Superior temporal gyrus (tissue), 1 donor: ENCODE data around the gene CHD3.
A peak's percentile ranks its signal among the peaks of the same experiment; 100 is the strongest.
"Not testable (repeated sequence)": the region's sequence is repeated elsewhere in the genome, so short reads cannot be mapped to it uniquely, and the experiment has no call there.

Experiments used
- DNase-seq: peaks from one replicate; pipeline ENCODE4 v3.0.0-alpha.2; 2016; ENCODE audit errors: extremely low spot score

CHD3 gene

DNA sequence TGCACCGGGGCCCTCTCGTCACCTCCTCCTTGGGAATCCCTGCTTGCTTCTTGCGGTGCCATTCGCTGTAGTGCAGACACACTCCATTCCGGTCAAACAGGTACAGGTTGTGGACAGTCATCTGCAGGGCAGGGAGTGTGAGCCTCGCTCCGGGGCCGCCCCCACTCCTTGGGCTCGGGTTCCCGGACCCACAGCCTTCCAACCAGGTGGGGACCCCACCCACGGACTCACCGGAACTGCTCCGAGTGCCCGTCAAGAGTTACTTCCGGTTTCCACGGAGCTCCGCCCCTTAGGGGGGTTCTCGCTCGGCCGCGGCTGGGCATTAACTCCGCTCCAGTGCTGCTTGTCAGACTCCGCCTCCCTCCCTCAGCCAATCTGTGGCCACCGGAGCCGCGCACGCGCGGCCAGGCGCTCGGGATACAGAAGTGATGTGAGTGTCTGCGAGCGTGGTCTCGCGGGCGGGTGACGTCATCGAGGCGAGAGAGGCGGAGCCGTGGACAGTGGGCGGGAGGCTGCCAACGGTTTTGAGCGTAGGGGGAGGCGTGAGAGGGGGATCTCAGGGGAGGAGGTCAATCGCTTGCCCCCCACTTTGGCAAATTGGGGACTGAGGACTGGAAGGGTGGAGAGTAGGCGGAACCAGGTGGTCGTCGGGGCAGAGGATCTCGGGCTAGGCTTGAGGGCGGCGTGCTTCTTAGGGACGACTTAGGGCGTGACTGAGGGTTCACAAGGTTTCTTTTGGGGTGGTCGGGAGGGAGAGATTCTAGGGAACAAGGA, 43.3 kb downstream of the CHD3 start, which contains the start of the genes CNTROB and TRAPPC1:
Gene CNTROB (plus strand): TSS at position 498 of the 774 bp plus-strand sequence. CDS start 874 bp downstream, outside the sequence.
Gene TRAPPC1 (minus strand): TSS at position 238 of the 774 bp plus-strand sequence. CDS start 117 bp downstream, at position 121.
- peak; percentile 99 for DNase-seq

GRCh38 chr17:7932483-7932891, 43.9 kb downstream of the CHD3 start:
- DNase-seq: no peak

DNA sequence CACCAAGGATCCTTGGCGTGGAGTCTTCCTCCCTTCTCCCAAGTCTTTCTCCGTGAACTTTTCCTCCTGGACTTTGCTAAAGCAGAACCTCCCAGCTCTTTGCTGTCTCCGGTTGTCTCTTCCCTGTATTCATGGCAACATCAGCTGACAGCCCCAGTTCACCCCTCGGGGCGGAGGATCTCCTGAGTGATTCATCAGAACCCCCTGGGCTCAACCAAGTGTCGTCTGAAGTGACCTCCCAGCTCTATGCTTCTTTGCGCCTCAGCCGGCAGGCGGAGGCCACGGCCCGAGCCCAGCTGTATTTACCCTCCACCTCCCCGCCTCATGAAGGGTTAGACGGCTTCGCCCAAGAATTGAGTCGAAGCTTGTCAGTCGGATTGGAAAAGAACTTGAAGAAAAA, 44.4 kb downstream of the CHD3 start:
- no peak for DNase-seq

DNA sequence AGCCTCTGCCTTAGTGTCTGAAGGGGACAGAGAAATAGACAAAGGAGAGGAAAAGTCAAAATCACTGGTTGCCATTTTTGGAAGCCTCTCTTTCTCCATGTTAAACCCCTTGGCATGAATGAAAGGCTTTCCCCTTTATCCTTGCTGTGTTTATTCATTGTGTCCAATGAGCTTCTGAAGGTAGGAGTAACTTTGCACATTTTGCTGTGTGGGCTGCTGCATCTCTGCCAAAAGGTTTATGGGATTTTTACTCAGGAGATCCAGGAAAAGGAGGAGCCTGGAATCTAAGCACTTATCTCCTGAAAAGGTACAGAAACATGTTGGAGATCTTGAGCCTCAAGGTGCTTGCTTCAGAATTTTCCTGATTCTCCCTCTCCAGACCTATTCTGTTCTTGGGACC, 47.3 kb downstream of the CHD3 start:
- peak; percentile 46 for DNase-seq

DNA sequence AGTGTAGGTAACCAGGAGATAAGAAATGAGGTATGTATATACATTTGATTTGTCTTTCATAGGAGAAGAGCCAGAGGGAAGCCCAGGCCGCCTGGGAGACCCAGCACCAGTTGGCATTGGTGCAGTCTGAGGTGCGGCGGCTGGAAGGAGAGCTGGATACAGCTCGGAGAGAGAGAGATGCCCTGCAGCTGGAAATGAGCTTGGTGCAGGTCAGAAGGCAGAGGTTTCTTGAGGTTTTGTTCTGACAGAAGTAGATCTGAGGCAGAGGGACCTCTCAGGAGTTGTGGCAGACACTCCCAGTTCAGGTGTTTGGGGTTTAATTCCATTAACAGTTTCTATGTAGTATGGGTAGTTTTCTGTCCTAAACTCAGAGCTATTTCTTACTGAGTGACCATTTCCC, 51.4 kb downstream of the CHD3 start:
- no peak for DNase-seq

- DNase-seq: no peak
Observed at GRCh38 chr17:7940743-7941142, 52.2 kb downstream of the CHD3 start.

- no peak for DNase-seq
Observed at GRCh38 chr17:7943291-7943690, 54.7 kb downstream of the CHD3 start.

- no peak for DNase-seq
Observed at GRCh38 chr17:7944326-7944725, 55.7 kb downstream of the CHD3 start.

- DNase-seq: no peak
Observed at GRCh38 chr17:7945651-7946050, 57.1 kb downstream of the CHD3 start.

DNA sequence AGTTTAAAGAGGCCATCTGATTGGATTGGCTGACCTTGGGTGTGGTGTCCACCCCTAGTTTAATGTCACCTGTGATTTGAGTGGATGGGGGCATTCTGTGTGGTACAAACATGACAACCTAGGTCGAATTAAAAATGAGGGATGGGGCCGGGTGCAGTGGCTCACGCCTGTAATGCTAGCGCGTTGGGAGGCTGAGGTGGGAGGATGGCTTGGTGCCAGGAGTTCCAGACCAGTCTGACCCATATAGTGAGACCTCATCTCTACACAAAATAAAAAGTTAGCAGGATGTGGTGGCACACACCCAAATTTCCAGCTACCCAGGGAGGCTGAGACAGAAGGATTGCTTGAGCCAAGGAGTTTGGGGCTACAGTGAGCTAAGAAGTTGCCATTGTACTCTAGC, 57.9 kb downstream of the CHD3 start:
- no peak for DNase-seq

- DNase-seq: no peak
Observed at GRCh38 chr17:7947651-7948050, 59.1 kb downstream of the CHD3 start.

- DNase-seq: no peak
Observed at GRCh38 chr17:7950578-7950977, 62.0 kb downstream of the CHD3 start.

DNA sequence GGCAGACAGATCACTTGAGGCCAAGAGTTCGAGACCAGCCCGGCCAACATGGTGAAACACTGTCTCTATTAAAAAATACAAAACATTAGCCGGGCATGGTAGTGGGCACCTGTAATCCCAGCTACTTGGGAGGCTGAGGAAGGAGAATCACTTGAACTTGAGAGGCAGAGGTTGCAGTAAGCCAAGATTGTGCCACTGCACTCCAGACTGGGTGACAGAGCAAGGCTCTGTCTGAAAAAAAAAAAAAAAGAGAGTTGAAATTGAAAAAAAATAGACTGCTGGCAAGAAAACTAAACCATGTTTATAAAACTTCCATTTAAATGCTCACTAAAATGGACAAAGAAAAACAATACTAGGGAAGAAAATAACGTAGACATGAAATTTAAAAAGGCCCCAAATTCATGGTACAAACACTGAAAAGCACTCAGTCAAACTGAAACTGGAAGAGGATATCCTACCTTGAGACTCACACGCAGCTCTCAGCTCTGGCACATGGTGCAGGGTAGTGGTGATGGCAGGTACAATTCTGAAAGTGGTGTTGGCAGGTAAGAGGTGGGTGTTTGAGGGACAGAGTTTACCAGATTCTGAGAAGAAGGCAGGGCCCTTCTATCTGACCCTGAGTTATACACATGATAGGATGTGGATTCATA, 62.7 kb downstream of the CHD3 start:
- no peak for DNase-seq

GRCh38 chr17:7953266-7953665, 64.7 kb downstream of the CHD3 start:
- DNase-seq: not testable (repeated sequence)

DNA sequence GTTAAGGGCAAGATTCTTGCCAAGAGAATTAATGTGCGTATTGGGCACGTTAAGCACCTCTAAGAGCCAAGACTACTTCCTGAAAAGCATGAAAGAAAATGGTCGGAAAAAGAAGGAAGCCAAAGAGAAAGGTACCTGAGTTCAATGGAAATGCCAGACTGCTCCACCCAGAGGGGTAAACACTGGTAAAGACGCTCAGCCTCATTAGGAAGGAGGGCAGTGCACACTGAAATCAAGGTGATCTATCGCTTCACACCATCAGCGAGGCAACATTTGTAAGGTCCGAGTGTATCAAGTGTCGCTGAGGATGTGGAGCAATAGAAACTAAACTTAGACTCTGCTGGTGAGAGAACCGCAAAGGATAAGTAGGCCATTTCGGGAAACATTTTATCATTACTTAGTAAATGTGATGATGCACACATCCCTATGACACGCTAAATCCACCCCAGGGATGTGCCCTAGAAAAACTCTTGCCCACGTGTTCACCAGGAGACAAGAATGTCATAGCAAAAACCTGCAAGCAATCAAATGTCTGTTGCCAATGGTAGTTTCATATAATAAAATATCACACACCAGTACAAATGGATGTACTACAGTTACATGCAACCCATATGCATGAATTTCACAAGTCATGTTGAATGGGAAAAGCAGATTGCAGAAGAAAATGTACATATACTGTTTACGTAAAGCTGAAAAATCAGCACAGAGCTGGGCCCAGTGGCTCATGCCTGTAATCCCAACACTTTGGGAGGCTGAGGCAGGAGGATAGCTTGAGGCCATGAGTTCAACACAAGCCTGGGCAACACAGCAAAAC, 67.0 kb downstream of the CHD3 start:
- no peak for DNase-seq

GRCh38 chr17:7956228-7956965, 67.8 kb downstream of the CHD3 start:
- no peak for DNase-seq

DNA sequence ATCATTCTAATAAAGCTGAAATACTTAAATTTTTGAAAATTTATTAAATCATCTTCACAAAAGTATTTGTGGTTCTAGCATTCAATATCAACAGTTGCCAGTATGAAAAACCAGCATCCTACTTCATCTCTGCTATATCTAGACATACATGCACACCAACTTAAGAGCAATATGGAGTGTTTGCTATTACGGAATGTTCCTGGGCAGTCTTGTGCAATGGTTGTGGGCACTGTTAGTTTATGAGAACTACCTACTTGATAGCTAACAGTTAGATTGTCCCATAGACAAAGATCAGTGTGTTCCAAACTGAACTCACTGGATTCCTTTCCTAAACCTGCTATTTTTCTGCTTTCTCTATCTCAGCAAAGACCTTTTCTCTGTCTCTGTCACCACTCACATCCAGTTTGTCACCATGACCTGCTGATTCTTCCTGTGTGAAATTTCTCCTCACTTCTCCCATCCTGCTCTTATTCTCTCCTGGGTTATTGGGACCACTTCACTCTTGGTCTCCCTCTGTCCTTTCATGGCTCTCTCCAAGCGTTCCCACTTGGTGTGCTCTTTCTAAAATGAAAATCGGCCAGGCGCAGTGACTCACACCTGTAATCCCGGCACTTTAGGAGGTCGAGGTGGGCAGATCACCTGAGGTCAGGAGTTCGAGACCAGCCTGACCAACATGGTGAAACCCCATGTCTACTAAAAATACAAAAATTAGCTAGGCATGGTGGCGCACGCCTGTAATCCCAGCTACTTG, 71.1 kb downstream of the CHD3 start:
- DNase-seq: no peak

- no peak for DNase-seq
Observed at GRCh38 chr17:7961421-7961820, 72.8 kb downstream of the CHD3 start.
